Measurements from ENCODE around the gene ZNF423. TPM values are rescaled to one million over a fixed set of nuclear protein-coding genes. Genes with fewer than 3 reads are reported as not detected.

ZNF423 gene
- total RNA-seq, 1 donor from 2014 or later = 8.4 TPM

DNA sequence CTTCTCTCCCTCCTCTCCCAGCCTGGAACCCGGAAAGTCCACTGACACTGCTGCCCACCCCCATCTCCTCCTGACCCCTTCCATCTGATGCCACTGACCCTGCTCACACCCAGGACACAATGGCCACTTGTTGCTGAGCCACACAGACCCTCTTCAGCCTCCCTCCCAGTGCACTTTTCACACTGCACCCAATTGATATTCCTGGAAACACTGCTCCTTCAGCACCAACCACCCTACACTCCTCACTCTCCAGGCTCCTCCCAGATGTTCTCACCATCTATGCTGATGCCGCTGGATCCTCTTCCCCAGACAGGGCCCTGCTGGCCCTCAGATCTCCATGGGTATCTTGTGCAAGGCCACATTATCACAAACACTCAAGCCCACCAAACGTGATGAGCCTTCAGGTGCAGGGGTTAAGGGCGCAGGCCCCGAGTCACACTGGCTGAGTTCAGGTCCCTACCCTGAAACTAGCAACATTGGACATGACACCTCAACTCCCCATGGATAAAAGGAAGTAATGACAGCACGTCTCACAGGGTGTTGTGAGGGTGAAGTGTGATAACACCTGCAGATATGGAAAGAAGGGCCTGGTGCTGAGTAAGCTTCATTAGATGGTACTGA, 238.1 kb downstream of the ZNF423 start:
- DNase-seq (no peak), ATAC-seq (ENCODE audit: poor library complexity) (no peak)
- intact Hi-C loops (cut with DNase I) = no loop called here

DNA sequence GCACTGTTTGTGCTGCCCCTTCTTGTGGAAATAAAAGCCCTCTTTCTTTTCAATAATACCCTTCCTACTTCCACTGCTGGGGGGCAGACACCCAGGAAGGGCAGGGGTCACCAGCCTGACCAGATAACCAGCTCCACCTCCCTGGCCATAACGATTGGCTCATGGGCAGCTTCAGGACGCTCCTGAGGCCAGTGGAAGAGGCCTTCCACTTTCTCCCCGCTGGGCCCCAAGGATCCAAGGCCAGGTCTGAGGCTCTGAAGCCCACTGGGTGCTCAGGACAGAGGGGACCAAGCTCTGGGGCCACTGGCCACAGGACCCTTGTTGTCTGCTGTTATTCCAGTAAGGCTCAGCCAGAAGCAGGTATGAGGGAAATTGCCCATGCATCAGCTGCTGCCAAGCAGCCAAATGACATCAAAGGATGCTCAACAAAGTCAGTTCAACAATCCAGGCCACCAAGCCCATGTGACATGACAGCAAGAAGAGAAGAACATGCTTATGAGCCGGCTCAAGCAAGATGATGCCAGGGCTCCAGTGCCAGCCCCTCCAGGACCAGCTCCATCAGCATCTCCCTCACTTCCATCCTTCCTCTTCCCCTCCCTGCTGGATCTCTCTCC, 238.8 kb downstream of the ZNF423 start:
- intact Hi-C loops (cut with DNase I) = no loop called here
- DNase-seq (no peak), ATAC-seq (ENCODE audit: poor library complexity) (no peak)

DNA sequence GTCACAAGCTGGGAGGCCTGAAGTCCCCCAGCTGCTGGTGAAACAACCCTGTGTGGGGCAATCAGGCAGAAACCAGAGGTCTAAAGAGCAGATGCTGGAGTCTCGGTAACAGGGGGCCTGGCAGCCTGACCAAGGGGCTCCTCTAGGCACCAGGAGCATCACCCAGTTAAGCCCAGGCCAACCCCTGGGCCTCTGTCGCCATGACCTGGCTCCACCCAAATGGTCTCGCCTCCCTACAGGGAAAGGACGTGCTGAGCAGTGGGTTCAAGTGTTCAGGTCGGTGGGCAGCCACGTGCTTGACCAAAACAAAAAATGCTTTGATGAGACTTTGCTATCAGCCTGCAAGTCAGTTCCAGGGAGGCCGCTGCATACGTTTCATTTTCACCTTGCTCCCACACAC, 240.3 kb downstream of the ZNF423 start:
- intact Hi-C loops (cut with DNase I) = no loop called here
- DNase-seq = no peak
- no peak for ATAC-seq (ENCODE audit: poor library complexity)

DNA sequence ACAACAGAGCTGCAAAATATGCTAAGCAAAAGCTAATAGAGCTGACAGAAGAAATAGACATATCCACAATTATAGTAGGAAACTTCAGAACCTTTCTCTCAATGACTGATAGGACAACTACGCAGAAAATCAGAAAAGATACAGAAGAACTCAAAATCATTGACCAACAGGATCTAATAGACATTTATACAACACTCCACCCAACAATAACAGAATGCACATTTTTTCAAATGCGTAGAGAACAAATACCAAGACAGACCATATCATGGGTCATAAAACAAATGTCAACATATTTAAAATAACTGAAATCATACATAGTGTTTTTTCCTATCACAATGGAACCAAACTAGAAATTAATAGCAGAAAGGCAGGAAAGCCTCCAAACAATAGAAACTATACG, 244.9 kb downstream of the ZNF423 start:
- intact Hi-C loops (cut with DNase I) = no loop called here

GRCh38 chr16:49608779-49609178, 247.1 kb downstream of the ZNF423 start:
- ATAC-seq (ENCODE audit: poor library complexity) = peak; percentile 73
- DNase-seq = no peak
- intact Hi-C loops (cut with DNase I) = no loop called here

More for the DNA sequence above, 244.9 kb downstream of the ZNF423 start:
- no peak for ATAC-seq (ENCODE audit: poor library complexity)
- no peak for DNase-seq

DNA sequence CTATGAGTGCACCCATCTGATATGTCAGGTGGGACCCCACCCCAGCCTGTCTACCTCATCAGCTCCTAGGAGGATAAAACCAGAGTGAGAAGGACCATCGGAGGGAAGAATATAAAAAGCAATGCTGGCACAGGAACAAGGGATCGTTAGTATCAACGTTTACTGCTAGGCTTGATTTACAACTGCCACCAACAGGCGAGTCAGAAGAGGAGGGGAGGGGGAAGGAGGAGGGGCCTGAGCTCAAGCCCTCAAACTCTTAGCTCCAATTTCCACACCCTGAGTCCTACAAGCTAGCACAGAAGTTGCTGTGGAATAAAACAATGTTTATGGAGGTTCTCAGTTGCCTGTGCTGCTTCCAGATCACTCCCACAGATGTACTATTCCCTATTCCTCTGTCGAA, 247.8 kb downstream of the ZNF423 start:
- intact Hi-C loops (cut with DNase I) = no loop called here
- DNase-seq (no peak), ATAC-seq (ENCODE audit: poor library complexity) (no peak)

DNA sequence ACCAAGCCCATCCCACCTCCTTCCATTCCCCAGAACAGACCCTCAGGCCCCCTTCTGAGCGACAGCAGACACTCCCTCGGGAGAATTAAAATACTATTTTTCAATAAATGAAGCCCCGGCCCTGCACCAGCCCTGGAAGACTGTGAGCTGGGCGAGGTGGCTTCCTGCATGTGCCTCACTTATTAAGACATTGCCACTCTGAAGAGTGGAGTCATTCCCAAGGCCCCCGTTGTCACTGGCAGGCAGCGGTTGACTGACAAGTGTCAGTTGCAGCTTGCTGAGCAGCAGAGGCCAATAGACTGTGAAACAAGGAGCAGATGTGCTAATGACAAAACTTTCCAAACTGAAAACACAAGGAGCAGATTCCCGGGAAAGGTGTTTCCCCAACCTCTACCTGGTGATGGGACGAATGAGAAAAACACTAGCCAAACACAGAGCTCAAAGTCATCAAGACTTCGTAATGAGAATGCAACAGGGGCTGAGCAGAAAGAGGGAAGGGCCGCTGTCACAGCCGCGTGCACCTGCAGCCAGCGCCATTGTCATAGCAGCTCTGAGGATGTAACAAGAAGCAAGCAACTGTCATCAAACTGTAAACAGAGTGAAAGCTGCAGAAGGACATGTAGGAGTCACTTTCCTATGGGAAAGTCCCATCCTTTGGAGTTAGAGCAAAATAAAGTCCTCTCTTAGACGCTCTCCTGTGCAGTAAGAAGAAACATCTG, 250.2 kb downstream of the ZNF423 start:
- ATAC-seq (ENCODE audit: poor library complexity) (no peak), DNase-seq (no peak)
- intact Hi-C loops (cut with DNase I) = no loop called here

DNA sequence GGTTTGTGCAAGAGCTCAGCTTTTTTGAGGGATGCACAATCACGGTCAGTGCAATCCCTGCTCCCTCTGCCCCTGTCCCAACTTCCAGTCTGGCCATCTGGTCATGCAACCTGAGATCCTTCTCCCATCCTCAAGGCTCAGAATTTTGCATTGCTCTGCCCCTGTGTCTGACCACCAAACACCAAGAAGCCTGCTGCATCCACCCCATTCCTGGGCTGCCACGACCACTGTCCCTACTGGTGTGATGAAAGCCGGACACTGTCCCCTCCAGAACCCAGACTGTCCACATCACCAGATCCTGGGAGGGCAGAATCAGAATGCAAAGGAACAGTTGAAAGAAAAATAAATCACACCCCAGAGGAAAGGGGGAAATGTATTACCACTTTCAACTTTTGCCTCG, 251.3 kb downstream of the ZNF423 start:
- intact Hi-C loops (cut with DNase I) = no loop called here
- DNase-seq = no peak
- ATAC-seq (ENCODE audit: poor library complexity) = no peak

GRCh38 chr16:49603956-49604355, 252.0 kb downstream of the ZNF423 start:
- intact Hi-C loops (cut with DNase I) = no loop called here
- ATAC-seq (ENCODE audit: poor library complexity) (no peak), DNase-seq (no peak)

DNA sequence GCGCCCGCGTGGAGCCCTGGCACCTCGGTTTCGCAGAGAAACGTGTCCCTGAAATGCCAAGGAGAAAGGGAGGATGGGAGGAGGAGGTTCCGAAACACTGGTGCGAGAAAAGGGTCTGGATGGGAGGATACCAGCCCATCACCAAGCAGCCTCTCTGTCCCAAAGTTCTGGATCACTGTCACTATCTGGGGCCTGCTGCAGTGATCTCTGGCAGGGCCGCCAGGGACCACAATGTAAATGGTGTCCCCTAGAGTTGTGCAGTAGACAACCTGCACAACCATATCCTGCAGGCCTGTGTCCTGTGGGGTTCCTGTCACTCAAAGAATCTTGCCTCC, 253.0 kb downstream of the ZNF423 start:
- no peak for DNase-seq
- intact Hi-C loops (cut with DNase I) = no loop called here
- ATAC-seq (ENCODE audit: poor library complexity) = no peak

- DNase-seq (no peak), ATAC-seq (ENCODE audit: poor library complexity) (no peak)
- intact Hi-C loops (cut with DNase I) = no loop called here
Observed at GRCh38 chr16:49602201-49602975, 253.5 kb downstream of the ZNF423 start.

- intact Hi-C loops (cut with DNase I) = no loop called here
- DNase-seq = no peak
- no peak for ATAC-seq (ENCODE audit: poor library complexity)
Observed at GRCh38 chr16:49601576-49601975, 254.3 kb downstream of the ZNF423 start.

DNA sequence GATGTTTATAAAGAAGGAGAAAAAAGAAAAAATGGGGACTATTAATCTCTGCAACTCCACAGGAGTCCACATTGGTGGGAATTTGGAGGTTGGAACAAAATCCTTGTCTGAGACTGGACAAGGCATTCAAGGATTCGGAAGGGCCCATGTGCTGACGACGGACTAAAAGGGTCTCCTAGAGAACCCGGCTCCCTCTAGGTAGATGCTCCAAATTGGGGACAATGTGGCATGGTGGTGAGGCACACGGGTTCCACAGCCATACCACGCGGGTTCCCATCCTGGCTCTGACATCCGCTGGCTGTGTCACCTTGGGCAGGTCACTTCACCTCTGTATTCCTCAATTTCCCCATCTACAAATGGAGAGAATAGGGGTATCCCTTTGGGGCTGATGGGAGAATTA, 254.9 kb downstream of the ZNF423 start:
- no peak for DNase-seq
- intact Hi-C loops (cut with DNase I) = no loop called here
- ATAC-seq (ENCODE audit: poor library complexity) = no peak

DNA sequence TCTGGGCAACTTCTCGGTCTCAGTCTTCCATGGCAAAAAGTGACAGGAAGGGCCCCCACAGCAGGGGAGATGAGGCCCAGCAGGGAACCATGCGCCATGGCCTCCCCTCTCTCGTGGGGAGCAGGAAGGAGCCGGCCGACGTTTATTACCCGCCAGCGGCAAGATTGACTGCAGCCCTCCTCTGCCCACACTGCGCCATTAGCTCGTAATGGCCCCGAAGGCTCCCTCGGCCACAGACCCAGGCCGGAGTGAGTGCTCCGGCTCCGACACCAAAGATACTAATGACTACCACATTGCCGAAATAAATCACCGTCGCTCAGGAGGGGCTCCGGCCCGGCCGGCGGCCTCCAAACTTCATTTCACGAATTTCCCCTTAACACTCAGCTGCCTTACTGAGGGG, 255.4 kb downstream of the ZNF423 start:
- DNase-seq (no peak), ATAC-seq (ENCODE audit: poor library complexity) (no peak)
- intact Hi-C loops (cut with DNase I) = no loop called here

GRCh38 chr16:49599704-49600103, 256.2 kb downstream of the ZNF423 start:
- ATAC-seq (ENCODE audit: poor library complexity) (no peak), DNase-seq (no peak)
- intact Hi-C loops (cut with DNase I) = loop anchor here (10.0 kb wide), 1 partner anchor 195 kb away; no protein-coding TSS in a partner anchor

- DNase-seq = no peak
- intact Hi-C loops (cut with DNase I) = loop anchor here (10.0 kb wide), 1 partner anchor 194 kb away; no protein-coding TSS in a partner anchor
Observed at GRCh38 chr16:49599281-49599680, 256.6 kb downstream of the ZNF423 start.

GRCh38 chr16:49598383-49599170, 257.3 kb downstream of the ZNF423 start:
- intact Hi-C loops (cut with DNase I) = loop anchor here (10.0 kb wide), 1 partner anchor 194 kb away; no protein-coding TSS in a partner anchor
- ATAC-seq (ENCODE audit: poor library complexity) (no peak), DNase-seq (no peak)

More at GRCh38 chr16:49599281-49599680, 256.6 kb downstream of the ZNF423 start:
- no peak for ATAC-seq (ENCODE audit: poor library complexity)

DNA sequence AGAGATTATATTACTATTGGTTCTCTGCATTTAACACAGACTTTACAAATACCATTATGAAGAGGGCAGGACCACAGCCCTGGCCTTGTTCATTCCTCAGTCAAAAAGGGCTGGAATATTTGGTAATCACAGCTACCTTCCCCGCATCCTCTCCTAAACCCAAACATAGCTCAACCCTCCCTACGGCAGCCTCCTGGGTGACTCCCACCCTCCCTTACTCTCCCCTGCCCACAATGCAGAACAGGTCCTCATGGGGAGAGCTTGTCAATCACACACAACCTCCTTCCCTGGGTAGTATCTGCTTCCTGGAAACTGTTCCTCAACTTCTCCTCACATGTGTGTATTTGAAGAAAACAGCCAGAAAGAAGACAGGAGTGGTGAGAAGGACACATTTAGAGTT, 258.1 kb downstream of the ZNF423 start:
- intact Hi-C loops (cut with DNase I) = loop anchor here (10.0 kb wide), 1 partner anchor 193 kb away; no protein-coding TSS in a partner anchor
- DNase-seq = no peak
- ATAC-seq (ENCODE audit: poor library complexity) = no peak
